NK-92 (cell line): ENCODE measurements around the gene ACOT7.
"Not testable (repeated sequence)": the region's sequence is repeated elsewhere in the genome, so short reads cannot be mapped to it uniquely, and the experiment has no call there.

Experiments used
- DNase-seq: peaks from one replicate; lab custom pipeline; 2025; ENCODE audit not compliant: unreplicated experiment; lab: John Stamatoyannopoulos, UW

ACOT7 gene

DNA sequence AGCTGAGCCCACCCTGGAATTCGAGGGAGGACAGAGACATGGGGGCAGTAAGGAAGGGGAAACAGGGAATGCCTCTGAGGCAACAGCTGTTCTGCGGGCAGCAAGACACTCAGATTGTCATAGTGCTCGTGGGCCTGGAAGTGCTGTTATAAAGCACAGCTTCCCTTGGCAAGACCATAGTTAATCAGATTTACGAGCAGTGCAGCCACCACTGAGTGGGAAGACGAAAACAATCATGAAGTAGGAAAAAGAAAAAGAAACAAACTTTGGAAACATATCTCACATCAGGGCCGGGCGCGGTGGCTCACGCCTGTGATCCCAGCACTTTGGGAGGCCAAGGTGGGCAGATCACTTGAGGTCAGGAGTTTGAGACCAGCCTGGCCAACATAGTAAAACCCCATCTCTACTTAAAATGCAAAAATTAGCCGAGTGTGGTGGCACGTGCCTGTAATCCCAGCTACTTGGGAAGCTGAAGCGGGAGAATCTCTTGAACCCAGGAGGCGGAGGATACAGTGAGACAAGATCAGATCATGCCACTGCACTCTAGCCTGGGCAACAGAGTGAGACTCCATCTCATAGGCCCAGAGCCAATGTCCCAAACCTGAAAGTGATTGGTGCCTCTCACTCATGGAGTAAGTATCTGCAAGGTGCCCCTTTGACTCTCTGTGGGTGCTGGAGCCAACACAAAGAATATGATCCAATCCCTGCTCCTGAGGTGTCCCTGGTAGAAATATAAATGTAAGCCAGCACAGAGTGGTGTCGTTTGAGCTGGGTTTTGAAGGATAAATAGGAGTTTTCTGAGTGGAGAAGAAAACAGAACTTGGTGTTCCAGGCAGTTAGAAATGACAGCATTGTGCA lies 77.1 kb downstream of the ACOT7 start:
- no peak for DNase-seq

- DNase-seq: no peak
These were observed 79.1 kb downstream of the ACOT7 start for GRCh38 chr1:6314503-6314902.

DNA sequence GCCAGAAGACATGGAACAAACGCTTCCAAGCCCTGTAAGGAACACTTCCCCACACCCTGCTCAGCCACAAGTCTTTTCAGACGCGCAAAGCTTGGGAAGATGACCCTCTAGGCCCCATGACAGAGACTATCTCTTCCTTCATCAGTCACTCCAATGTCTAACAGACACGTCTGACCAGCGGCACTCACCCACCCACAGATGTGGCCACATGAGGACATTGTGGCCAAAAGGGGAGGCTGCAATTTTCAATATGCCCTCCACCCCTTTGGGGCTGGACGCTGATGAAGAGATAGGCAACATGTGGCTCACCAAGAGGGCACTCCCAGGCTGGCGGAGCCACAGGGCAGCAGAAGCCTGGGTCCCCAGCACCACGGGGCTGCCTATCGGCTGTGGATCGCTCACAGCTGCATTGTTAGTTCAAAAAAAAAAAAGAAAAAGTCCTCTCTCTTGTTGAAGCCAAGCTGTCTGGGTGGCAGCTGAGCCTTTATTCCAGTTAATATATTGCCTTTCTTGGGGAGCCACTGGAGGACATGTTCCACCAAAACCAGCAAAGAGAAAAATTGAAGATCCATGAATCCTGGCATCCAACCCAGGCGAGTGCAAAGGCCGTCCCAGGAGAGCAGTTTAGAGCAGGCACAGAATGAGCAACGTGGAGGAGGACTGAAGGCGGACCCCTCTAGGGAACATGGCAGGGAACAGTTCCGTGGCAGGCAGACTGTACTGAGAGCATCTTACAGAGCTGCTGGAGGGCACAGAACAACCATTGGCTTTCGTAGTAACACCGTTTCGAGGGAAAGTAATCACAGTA lies 80.0 kb downstream of the ACOT7 start:
- no peak for DNase-seq

DNA sequence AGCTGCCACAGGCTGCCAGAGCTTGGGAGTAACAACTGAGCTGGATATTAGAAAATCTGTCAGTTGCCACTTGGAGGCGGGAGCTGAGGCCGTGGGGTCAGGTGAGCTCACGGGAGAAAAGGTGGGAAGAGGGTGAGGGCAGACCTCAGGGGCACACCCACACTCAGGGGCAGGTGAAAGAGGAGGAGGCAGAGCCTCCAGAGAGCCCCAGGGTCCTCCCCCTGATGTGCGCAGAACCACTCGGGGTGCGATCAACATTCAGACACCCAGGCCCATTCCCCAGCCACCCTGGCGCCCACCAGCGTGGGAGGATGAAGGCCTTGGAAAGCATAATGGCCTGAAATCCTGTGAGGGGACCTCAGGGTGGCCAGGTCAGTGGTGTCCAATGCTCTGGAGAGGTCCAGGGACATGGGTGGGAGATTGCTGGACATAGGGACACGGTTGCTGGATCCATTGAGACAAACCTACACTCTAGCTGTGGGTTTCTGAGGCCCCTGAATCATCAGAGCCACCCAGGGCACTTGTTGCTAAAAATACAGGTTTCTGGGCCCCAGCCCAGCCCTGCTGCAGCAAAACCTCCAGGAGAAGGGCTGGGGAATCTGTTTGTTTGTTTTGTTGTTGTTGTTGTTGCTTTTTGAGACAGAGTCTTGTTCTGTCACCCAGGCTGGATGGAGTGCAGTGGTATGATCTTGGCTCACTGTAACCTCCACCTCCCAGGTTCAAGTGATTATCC lies 83.3 kb downstream of the ACOT7 start:
- no peak for DNase-seq

- DNase-seq: no peak
These were observed 84.0 kb downstream of the ACOT7 start for GRCh38 chr1:6309564-6309963.

DNA sequence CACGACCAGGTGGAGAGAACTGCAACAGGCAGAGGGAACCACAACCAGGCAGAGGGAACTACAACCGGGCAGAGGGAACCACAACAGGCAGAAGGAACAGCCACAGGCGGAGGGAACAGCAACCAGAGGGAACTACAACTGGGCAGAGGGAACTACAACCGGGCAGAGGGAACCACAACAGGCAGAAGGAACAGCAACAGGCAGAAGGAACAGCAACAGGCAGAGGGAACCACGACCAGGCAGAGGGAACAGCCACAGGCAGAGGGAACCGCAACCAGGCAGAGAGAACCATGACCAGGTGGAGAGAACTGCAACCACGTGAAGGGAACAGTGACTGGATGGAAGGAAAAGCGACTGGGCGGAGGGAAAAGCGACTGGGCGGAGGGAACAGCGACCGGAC lies 85.1 kb downstream of the ACOT7 start:
- no peak for DNase-seq

- DNase-seq: not testable (repeated sequence)
These were observed 85.9 kb downstream of the ACOT7 start for GRCh38 chr1:6307682-6308081.

DNA sequence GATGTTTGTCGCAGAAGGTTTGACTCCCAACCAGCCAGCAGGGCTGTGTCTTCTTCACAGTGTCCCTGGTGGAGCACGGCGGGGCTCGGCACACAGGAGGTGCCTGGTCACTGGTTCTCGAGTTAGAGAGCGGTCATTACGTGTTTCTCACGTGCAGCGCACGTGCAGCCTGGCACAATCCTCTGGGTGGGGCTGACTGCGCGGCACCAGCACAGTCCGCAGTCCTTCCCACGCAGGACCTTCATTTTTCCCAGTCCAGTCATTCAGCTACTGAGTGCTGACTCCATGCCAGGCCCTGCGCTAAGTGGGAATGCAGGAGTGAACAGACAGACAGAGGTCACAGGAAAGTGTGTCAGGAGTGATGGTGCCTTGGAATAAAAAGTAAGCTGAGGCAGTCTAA lies 86.5 kb downstream of the ACOT7 start:
- DNase-seq: no peak

DNA sequence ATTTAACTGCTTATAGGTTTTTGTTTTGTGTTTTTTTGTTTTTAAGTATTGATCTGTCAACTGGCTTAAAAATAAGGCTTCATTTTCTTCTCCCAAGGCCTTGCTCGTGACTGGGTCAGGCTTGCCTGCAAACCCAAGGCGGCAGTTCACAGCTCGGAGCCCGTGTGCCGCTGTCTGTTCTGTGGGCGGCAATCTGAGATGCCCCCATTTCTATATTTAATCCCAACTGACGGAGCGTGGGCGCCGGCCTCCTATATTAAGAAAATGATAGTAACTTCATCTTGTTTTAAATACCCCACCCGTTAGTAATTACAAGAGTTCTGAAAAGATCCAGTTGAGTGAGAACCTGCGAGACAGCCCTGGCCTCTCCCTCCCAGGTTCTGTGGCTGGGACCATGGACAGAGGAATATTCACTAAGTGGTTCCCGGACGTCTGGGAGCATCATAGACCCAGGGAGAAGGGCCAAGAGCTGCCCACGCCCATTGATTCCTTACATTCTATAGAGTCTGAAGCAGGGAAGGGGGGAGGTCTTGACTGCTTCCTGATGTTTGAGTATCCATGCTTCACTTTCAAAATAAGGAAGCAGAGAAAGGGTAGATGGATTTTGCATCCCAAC lies 90.1 kb downstream of the ACOT7 start:
- DNase-seq: no peak

DNA sequence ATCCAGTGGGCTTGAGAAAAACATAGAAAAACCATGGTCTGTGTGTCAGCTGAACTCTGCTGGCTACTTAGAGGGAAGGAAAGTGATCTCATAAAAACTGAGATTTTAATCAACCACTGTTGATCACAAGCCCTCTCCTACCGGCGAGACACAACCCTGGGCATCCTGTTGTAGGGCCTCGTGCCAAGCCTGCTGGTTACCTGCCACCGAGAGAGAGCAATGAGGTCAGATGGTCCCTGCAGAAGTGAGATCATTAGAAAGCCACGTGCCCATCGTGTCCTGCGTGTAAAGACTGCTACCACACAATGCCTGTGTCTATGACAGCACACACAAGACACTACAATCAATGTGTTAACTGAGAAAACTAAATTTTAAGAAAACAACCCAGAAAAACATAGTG lies 91.0 kb downstream of the ACOT7 start:
- DNase-seq: no peak

- DNase-seq: no peak
These were observed 92.0 kb downstream of the ACOT7 start for GRCh38 chr1:6301526-6301925.

DNA sequence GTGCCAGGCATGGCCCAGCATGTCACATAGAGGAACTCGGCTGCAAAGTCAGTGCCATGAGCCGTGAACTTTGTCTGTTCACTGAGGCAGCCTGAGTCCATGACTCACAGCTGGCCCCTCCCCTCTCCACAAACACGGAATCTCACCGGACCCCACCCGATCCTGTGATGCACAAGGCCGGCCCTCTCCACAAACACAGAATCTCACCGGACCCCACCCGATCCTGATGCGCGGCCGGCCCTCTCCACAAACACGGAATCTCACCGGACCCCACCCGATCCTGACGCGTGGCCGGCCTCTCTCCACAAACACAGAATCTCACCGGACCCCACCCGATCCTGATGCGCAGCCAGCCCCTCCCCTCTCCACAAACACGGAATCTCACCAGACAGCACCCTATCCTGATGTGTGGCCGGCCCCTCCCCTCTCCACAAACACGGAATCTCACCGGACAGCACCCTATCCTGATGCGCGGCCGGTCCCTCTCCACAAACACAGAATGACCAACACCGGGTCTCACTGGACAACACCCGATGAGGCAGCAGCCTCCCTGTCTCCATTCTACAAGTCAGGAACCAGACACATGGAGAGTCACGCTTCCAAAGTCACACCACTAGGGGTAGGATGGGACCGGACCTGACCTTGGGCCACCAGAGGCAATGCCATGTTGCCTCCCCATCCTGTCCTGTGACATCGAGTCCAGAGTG lies 93.1 kb downstream of the ACOT7 start:
- DNase-seq: no peak

DNA sequence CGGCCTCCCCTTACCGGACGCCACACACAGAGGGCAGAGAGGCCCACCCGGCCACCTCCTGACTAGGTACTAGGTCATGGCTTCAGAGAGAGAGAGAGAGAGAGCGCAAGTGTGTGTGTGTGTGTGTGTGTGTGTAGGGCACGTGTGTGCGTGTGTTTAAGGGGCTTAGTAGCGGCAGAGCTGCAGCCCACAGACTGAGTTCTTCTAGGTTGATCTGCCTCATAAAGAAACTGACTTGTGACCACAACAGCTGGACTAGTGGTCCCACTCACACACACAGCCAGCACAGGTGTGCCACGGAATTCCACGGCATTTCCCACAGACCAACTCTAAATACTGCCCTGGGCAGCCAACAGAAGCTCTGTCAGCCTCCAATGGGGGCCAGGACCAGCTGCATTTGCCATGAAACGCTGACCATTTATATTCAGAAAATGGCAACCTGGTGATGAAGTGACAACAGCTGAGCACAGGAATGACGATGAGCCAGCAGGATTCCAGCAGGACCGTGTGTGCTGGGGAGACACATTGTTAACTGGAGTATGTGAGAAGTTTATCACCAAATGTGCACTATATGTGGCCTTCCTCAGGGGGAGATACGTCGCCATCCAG lies 93.9 kb downstream of the ACOT7 start:
- no peak for DNase-seq

DNA sequence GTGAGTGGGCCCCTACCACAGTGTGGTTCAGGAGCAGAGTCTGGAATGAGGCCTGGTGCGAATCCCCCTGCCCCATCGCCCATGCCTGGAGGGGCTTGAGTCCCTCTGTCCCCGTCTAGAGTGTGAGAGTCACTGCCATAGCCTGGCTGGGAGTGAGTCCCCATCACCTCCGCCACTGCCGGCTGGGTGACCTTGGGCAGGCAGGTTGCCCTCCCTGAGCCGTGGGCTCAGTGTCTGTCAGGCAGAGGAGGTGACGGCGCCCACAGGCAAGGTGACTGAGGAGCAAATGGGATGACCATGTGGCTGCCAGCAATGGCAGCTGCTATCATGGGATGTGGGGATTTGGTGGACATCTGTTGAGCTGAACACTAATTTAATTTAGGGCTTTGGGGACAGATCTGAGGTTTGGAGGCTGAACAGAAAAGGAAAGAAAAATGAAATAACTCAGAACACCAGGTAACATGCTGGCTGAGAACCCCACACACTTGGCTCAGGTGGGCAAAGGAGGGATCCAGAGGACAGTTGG lies 94.6 kb downstream of the ACOT7 start:
- DNase-seq: no peak

DNA sequence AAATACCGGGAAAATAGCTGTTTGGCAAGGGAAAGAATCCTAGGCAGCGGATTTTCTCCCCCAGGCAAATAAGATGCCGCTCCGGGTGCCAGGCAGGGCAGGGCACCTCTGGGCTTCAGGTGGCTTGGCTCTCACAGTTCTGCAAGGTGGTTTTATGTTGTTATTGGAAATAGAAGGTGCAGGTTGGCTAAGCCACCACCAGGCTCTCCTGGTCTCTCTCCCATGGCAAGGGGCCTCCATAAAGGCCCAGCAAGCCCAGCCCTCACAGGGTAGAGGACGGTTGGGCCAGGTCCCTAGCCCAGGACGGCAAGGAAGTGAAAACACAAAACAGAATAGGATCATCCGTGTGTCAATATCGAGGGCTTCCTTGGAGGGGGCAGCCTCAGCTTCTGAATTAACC lies 95.0 kb downstream of the ACOT7 start:
- no peak for DNase-seq

GRCh38 chr1:6295910-6296309 lies 97.7 kb downstream of the ACOT7 start:
- DNase-seq: no peak

- DNase-seq: no peak
These were observed 98.5 kb downstream of the ACOT7 start for GRCh38 chr1:6294890-6295556.

- DNase-seq: no peak
These were observed 99.3 kb downstream of the ACOT7 start for GRCh38 chr1:6294080-6294889.

DNA sequence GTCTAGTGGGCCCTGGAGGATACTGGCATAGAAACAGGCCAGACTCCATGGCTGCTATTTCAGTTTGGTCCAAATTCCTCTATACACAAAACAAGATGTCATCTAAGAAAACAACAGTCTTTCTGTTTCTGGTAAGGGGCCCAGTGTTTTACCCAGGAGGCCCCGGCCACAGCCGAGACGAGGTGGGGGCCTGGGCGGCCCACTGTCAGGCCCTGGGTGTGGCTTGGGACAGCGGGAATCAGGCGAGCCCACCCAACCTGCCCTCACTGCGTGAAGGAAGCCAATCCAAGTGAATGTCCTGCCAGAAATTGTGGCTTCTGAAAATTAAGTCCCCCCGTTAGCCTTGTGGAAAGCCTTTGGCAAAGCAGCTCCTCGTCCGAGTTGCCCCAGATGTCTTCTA lies 101.5 kb downstream of the ACOT7 start:
- no peak for DNase-seq
